GM18858 (cell line): ENCODE results near the gene ADAMTSL1.

Source experiments
- ATAC-seq: cut with Tn5 transposase; IDR thresholded peaks from one replicate; pipeline ENCODE4 v1.9.1; 2021; ENCODE audit not compliant: unreplicated experiment

Gene ADAMTSL1

GRCh38 chr9:18722882-18723281 lies 248.9 kb downstream of the ADAMTSL1 start:
- ATAC-seq = no peak

GRCh38 chr9:18723366-18723765 lies 249.4 kb downstream of the ADAMTSL1 start:
- ATAC-seq = no peak

GRCh38 chr9:18726546-18726945 lies 252.6 kb downstream of the ADAMTSL1 start:
- no peak for ATAC-seq

GRCh38 chr9:18727904-18728303 lies 254.0 kb downstream of the ADAMTSL1 start:
- no peak for ATAC-seq

- no peak for ATAC-seq
Measured at GRCh38 chr9:18728642-18729041, 254.7 kb downstream of the ADAMTSL1 start.

- ATAC-seq = no peak
Measured at GRCh38 chr9:18730241-18730640, 256.3 kb downstream of the ADAMTSL1 start.

GRCh38 chr9:18739127-18739526 lies 265.2 kb downstream of the ADAMTSL1 start:
- ATAC-seq = no peak

- ATAC-seq = no peak
Measured at GRCh38 chr9:18739641-18740318, 265.8 kb downstream of the ADAMTSL1 start.

- no peak for ATAC-seq
Measured at GRCh38 chr9:18741359-18741758, 267.4 kb downstream of the ADAMTSL1 start.

- no peak for ATAC-seq
Measured at GRCh38 chr9:18741945-18742344, 268.0 kb downstream of the ADAMTSL1 start.

GRCh38 chr9:18743421-18743820 lies 269.5 kb downstream of the ADAMTSL1 start:
- no peak for ATAC-seq

GRCh38 chr9:18743971-18744370 lies 270.0 kb downstream of the ADAMTSL1 start:
- no peak for ATAC-seq

- ATAC-seq = no peak
Measured at GRCh38 chr9:18745710-18746109, 271.8 kb downstream of the ADAMTSL1 start.

- ATAC-seq = no peak
Measured at GRCh38 chr9:18746631-18747030, 272.7 kb downstream of the ADAMTSL1 start.

GRCh38 chr9:18747595-18747994 lies 273.6 kb downstream of the ADAMTSL1 start:
- no peak for ATAC-seq

- ATAC-seq = no peak
Measured at GRCh38 chr9:18748251-18748701, 274.3 kb downstream of the ADAMTSL1 start.

- no peak for ATAC-seq
Measured at GRCh38 chr9:18749711-18750110, 275.8 kb downstream of the ADAMTSL1 start.

- no peak for ATAC-seq
Measured at GRCh38 chr9:18753904-18754303, 280.0 kb downstream of the ADAMTSL1 start.

- no peak for ATAC-seq
Measured at GRCh38 chr9:18754537-18754936, 280.6 kb downstream of the ADAMTSL1 start.

- ATAC-seq = no peak
Measured at GRCh38 chr9:18755263-18755662, 281.3 kb downstream of the ADAMTSL1 start.

- ATAC-seq = peak; percentile 43
Measured at GRCh38 chr9:18756712-18757125, 282.8 kb downstream of the ADAMTSL1 start.

- no peak for ATAC-seq
Measured at GRCh38 chr9:18759827-18760226, 285.9 kb downstream of the ADAMTSL1 start.

GRCh38 chr9:18761742-18762300 lies 287.9 kb downstream of the ADAMTSL1 start:
- no peak for ATAC-seq
